ENCODE measurements around the gene TMEM219. TPM values are rescaled to one million over a fixed set of nuclear protein-coding genes. Genes with fewer than 3 reads are reported as not detected.

TMEM219 gene
- total RNA-seq, 1 experiment from 2014 or later: 48.3 TPM

- Histone ChIP-seq H3K27ac (ENCODE audit: low read depth, low read length, poor library complexity, severe bottlenecking) (no peak overlapping the region), H3K9me3 (ENCODE audit: low read depth, low read length, poor library complexity, severe bottlenecking) (peaks cover 6% of the 10 kb centered on the region), H3K4me3 (ENCODE audit: low read depth, low read length, poor library complexity, severe bottlenecking) (no peak overlapping the region), H3K4me1 (ENCODE audit: insufficient read depth, low read length, poor library complexity, severe bottlenecking) (peaks cover 12% of the 10 kb centered on the region), H3K36me3 (ENCODE audit: insufficient read depth, low read length, poor library complexity, severe bottlenecking) (peaks cover 4% of the 10 kb centered on the region), H3K27me3 (replicated peaks; ENCODE audit: insufficient read depth, low read depth, low read length, poor library complexity) (no peaks in the 10 kb centered on the region)
- TF ChIP-seq, protein P1, sequence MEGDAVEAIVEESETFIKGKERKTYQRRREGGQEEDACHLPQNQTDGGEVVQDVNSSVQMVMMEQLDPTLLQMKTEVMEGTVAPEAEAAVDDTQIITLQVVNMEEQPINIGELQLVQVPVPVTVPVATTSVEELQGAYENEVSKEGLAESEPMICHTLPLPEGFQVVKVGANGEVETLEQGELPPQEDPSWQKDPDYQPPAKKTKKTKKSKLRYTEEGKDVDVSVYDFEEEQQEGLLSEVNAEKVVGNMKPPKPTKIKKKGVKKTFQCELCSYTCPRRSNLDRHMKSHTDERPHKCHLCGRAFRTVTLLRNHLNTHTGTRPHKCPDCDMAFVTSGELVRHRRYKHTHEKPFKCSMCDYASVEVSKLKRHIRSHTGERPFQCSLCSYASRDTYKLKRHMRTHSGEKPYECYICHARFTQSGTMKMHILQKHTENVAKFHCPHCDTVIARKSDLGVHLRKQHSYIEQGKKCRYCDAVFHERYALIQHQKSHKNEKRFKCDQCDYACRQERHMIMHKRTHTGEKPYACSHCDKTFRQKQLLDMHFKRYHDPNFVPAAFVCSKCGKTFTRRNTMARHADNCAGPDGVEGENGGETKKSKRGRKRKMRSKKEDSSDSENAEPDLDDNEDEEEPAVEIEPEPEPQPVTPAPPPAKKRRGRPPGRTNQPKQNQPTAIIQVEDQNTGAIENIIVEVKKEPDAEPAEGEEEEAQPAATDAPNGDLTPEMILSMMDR (conservative IDR thresholded peaks at IDR 0.05; ENCODE audit: low read depth, low read length): no peak
- TF ChIP-seq EZH2 (IDR thresholded peaks at IDR 0.05; ENCODE audit: borderline replicate concordance, low read depth, low read length, poor library complexity, severe bottlenecking): no peak
- POLR2A ChIA-PET (ENCODE audit: low non-redundant PET): no interaction called here
- no TSS peak for BruUV-seq (replicated peaks)
- no peak for DNase-seq (ENCODE audit: low spot score)
- CTCF ChIA-PET: no interaction called here
- intact Hi-C loops (cut with micrococcal nuclease; ENCODE audit: unreplicated experiment): loop anchor here (5.0 kb wide), 1 partner anchor 44 kb away; the partner anchor contains the start of gene KCTD13
Measured at GRCh38 chr16:29971304-29971703, 9.4 kb downstream of the TMEM219 start.

DNA sequence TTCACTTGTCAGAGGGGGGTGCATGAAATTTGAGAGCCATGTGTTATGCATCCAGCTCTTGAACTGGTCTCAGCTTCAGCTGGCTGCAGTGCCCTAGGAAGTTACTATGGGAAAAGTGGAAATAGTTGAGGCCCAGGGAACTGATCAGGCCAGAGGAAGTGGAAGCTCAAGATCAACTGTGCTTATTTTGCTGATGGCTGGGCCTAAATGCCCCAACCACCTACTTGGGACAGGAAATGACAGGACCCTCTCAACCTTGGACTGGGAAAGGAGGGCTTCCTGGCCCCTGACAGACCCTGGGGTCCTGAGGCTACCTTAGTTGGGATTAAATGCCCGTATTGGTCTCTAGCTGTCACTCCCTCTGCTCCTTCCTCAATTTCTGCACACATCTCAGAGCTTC is 10.6 kb downstream of the TMEM219 start:
- Histone ChIP-seq H3K4me1 (ENCODE audit: insufficient read depth, low read length, poor library complexity, severe bottlenecking) (peaks cover 16% of the 10 kb centered on the region), H3K27ac (ENCODE audit: low read depth, low read length, poor library complexity, severe bottlenecking) (no peak overlapping the region), H3K36me3 (ENCODE audit: insufficient read depth, low read length, poor library complexity, severe bottlenecking) (peaks cover 6% of the 10 kb centered on the region), H3K4me3 (ENCODE audit: low read depth, low read length, poor library complexity, severe bottlenecking) (no peak overlapping the region), H3K27me3 (replicated peaks; ENCODE audit: insufficient read depth, low read depth, low read length, poor library complexity) (no peaks in the 10 kb centered on the region), H3K9me3 (ENCODE audit: low read depth, low read length, poor library complexity, severe bottlenecking) (peaks cover 6% of the 10 kb centered on the region)
- POLR2A ChIA-PET (ENCODE audit: low non-redundant PET): interaction anchor here (0.5 kb wide), 1 partner anchor 44 kb away, joined by 3 read pairs; no protein-coding TSS in a partner anchor
- intact Hi-C loops (cut with micrococcal nuclease; ENCODE audit: unreplicated experiment): loop anchor here (5.0 kb wide), 1 partner anchor 45 kb away; the partner anchor contains the start of gene KCTD13
- TF ChIP-seq EZH2 (IDR thresholded peaks at IDR 0.05; ENCODE audit: borderline replicate concordance, low read depth, low read length, poor library complexity, severe bottlenecking): no peak
- TF ChIP-seq, protein P1 (conservative IDR thresholded peaks at IDR 0.05; ENCODE audit: low read depth, low read length): no peak
- CTCF ChIA-PET: interaction anchor here (1.1 kb wide), 1 partner anchor 13 kb away, joined by 3 read pairs; no protein-coding TSS in a partner anchor
- DNase-seq (ENCODE audit: low spot score): no peak
- no TSS peak for BruUV-seq (replicated peaks)

DNA sequence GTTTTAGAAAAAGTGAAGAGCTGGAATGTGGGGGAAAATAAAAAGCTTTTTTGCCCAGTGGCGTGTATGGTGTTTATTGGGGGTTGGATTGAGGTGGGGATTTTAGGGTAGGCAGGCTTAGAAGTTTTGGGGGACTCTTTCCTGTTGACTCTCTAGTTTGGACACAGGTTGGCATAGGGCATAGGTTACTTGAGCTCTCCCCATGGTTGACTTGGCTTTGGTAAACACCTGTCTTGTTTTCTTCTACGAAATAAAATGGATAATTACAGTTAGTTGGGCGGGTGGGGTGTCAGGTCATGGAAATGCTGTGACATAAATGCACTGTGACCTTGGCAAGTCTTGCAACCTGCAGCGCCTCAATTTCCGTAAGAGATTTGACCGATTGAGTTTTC is 11.1 kb downstream of the TMEM219 start:
- TF ChIP-seq, protein P1 (conservative IDR thresholded peaks at IDR 0.05; ENCODE audit: low read depth, low read length): no peak
- TF ChIP-seq EZH2 (IDR thresholded peaks at IDR 0.05; ENCODE audit: borderline replicate concordance, low read depth, low read length, poor library complexity, severe bottlenecking): no peak
- Histone ChIP-seq H3K4me1 (ENCODE audit: insufficient read depth, low read length, poor library complexity, severe bottlenecking) (peaks cover 16% of the 10 kb centered on the region), H3K9me3 (ENCODE audit: low read depth, low read length, poor library complexity, severe bottlenecking) (peaks cover 6% of the 10 kb centered on the region), H3K27ac (ENCODE audit: low read depth, low read length, poor library complexity, severe bottlenecking) (peak overlapping the region; percentile 41), H3K27me3 (replicated peaks; ENCODE audit: insufficient read depth, low read depth, low read length, poor library complexity) (no peaks in the 10 kb centered on the region), H3K4me3 (ENCODE audit: low read depth, low read length, poor library complexity, severe bottlenecking) (no peak overlapping the region), H3K36me3 (ENCODE audit: insufficient read depth, low read length, poor library complexity, severe bottlenecking) (peaks cover 11% of the 10 kb centered on the region)
- ChIA-PET CTCF (interaction anchor here (1.1 kb wide), 1 partner anchor 13 kb away, joined by 3 read pairs; no protein-coding TSS in a partner anchor), POLR2A (ENCODE audit: low non-redundant PET) (interaction anchor here (0.5 kb wide), 1 partner anchor 10 kb away, joined by 3 read pairs; no protein-coding TSS in a partner anchor)
- intact Hi-C loops (cut with micrococcal nuclease; ENCODE audit: unreplicated experiment): loop anchor here (5.0 kb wide), 1 partner anchor 46 kb away; the partner anchor contains the start of gene KCTD13
- DNase-seq (ENCODE audit: low spot score): no peak
- no TSS peak for BruUV-seq (replicated peaks)
